ENCODE measurements around the gene SPAG9. TPM values are rescaled to one million over a fixed set of nuclear protein-coding genes. Genes with fewer than 3 reads are reported as not detected.

The SPAG9 gene
- total and polyA plus RNA-seq, 2 experiments from 2014 or later = 26.5 to 82.7 TPM

DNA sequence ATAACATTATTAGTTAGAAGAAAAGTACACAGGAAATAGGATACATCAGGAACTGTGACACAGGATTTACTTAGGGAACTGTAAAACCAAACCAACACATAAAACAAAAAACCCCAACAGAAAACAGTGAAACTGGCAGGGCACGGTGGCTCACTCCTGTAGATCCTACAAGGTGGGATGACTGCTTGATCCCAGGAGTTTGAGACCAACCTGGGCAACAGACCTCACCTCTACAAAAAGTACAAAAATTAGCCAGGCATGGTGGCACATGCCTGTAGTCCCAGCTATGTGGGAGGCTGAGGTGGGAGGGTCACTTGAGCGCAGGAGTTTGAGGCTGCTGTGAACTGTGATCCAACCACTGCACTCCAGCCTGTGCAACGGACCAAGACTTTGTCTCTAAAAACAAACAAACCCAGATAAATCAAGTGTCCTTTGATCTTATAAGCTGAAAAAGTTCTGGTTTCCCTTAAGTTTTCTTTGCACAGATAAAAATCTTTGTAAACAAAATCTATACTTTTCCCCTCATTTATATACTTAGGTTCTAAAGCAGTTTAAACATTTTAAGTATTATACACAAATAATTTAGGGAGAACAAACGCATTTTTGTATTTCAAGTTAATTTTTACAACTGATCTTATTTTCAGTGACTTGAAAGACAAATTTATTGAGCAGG lies 143.0 kb downstream of the SPAG9 start:
- Histone ChIP-seq H3K27ac (no peak overlapping the region), H2AFZ (no peak overlapping the region), H3K4me2 (no peak overlapping the region), H3K27me3 (no peaks in the 10 kb centered on the region), H4K20me1 (ENCODE audit: insufficient read depth, poor library complexity, severe bottlenecking) (no peaks in the 10 kb centered on the region), H3K36me3 (replicated peaks; ENCODE audit: insufficient read depth, low read depth) (no peaks in the 10 kb centered on the region), H3K79me2 (no peaks in the 10 kb centered on the region), H3K9me2 (replicated peaks; ENCODE audit: insufficient read depth) (no peaks in the 10 kb centered on the region), H3K4me1 (ENCODE audit: insufficient read depth) (peaks cover 6% of the 10 kb centered on the region), H3K9me3 (ENCODE audit: low read depth) (no peaks in the 10 kb centered on the region), H3K4me3 (no peak overlapping the region)
- WGBS (ENCODE audit: low lambda C conversion rate, missing lambda C conversion rate) = 64% methylated on average over 4 of the region's 4 CpGs
- no peak for DNase-seq (ENCODE audit: low spot score)
- no peak for TF ChIP-seq EZH2 (IDR thresholded peaks at IDR 0.05; ENCODE audit: borderline replicate concordance)
- TF ChIP-seq EZH2phosphoT487 (IDR thresholded peaks at IDR 0.05; ENCODE audit: low read depth, severe bottlenecking, unreplicated experiment) = no peak
- TF ChIP-seq CTCF (IDR thresholded peaks at IDR 0.05; ENCODE audit: poor library complexity) = no peak

GRCh38 chr17:50976951-50977472 lies 143.7 kb downstream of the SPAG9 start:
- Histone ChIP-seq H3K9me3 (ENCODE audit: low read depth) (no peaks in the 10 kb centered on the region), H3K9me2 (replicated peaks; ENCODE audit: insufficient read depth) (no peaks in the 10 kb centered on the region), H3K27me3 (no peaks in the 10 kb centered on the region), H3K4me1 (ENCODE audit: insufficient read depth) (peaks cover 6% of the 10 kb centered on the region), H3K36me3 (replicated peaks; ENCODE audit: insufficient read depth, low read depth) (no peaks in the 10 kb centered on the region), H3K4me3 (no peak overlapping the region), H3K4me2 (no peak overlapping the region), H3K27ac (no peak overlapping the region), H2AFZ (no peak overlapping the region), H3K79me2 (no peaks in the 10 kb centered on the region), H4K20me1 (ENCODE audit: insufficient read depth, poor library complexity, severe bottlenecking) (no peaks in the 10 kb centered on the region)
- WGBS (ENCODE audit: low lambda C conversion rate, missing lambda C conversion rate) = 60% methylated on average over 2 of the region's 2 CpGs
- DNase-seq (ENCODE audit: low spot score) = no peak
- no peak for TF ChIP-seq EZH2phosphoT487 (IDR thresholded peaks at IDR 0.05; ENCODE audit: low read depth, severe bottlenecking, unreplicated experiment)
- TF ChIP-seq CTCF (IDR thresholded peaks at IDR 0.05; ENCODE audit: poor library complexity) = no peak
- no peak for TF ChIP-seq EZH2 (IDR thresholded peaks at IDR 0.05; ENCODE audit: borderline replicate concordance)

- Histone ChIP-seq H3K9me3 (ENCODE audit: low read depth) (no peaks in the 10 kb centered on the region), H3K9me2 (replicated peaks; ENCODE audit: insufficient read depth) (no peaks in the 10 kb centered on the region), H3K4me2 (no peak overlapping the region), H3K79me2 (no peaks in the 10 kb centered on the region), H3K27ac (no peak overlapping the region), H2AFZ (no peak overlapping the region), H3K36me3 (replicated peaks; ENCODE audit: insufficient read depth, low read depth) (no peaks in the 10 kb centered on the region), H3K27me3 (no peaks in the 10 kb centered on the region), H4K20me1 (ENCODE audit: insufficient read depth, poor library complexity, severe bottlenecking) (no peaks in the 10 kb centered on the region), H3K4me3 (no peak overlapping the region), H3K4me1 (ENCODE audit: insufficient read depth) (peaks cover 6% of the 10 kb centered on the region)
- DNase-seq (ENCODE audit: low spot score) = no peak
- WGBS (ENCODE audit: low lambda C conversion rate, missing lambda C conversion rate) = 96% methylated on average over 7 of the region's 7 CpGs
- TF ChIP-seq EZH2 (IDR thresholded peaks at IDR 0.05; ENCODE audit: borderline replicate concordance) (no peak), CTCF (IDR thresholded peaks at IDR 0.05; ENCODE audit: poor library complexity) (no peak), EZH2phosphoT487 (IDR thresholded peaks at IDR 0.05; ENCODE audit: low read depth, severe bottlenecking, unreplicated experiment) (no peak)
Measured at GRCh38 chr17:50973557-50974494, 146.8 kb downstream of the SPAG9 start.

All from hepatocyte (in vitro differentiated cells).